ENCODE measurements around the gene EFNB1. TPM values are rescaled to one million over a fixed set of nuclear protein-coding genes. Genes with fewer than 3 reads are reported as not detected.
A peak's percentile ranks its signal among the peaks of the same experiment; 100 is the strongest.
"Not testable (repeated sequence)": the region's sequence is repeated elsewhere in the genome, so short reads cannot be mapped to it uniquely, and the experiment has no call there.

The EFNB1 gene
- 10 to 100 TPM; 22.0 to 48.7 (median 38.5) TPM for total RNA-seq
- 10 to 100 TPM in 1 of 3 donors, 1 to 10 TPM in 2; 4.8 to 15.3 (median 7.2) TPM for polyA plus RNA-seq
- long read RNA-seq, donor 1, transcript EFNB1-201 (5 exons, 3,314 nt), result major isoform, 28 of 56 reads
- long read RNA-seq, donor 1, partial matches to known transcripts, result 28 of 56 reads
- long read RNA-seq, donor 1, other reads (novel, unspliced or antisense), result 0 of 56 reads
- long read RNA-seq, donor 2, transcript EFNB1-201 (5 exons, 3,314 nt), result major isoform, 27 of 34 reads
- long read RNA-seq, donor 2, partial matches to known transcripts, result 7 of 34 reads
- long read RNA-seq, donor 2, other reads (novel, unspliced or antisense), result 0 of 34 reads

- Histone ChIP-seq H3K27me3 (replicated peaks in 1 of 7) (peaks cover 0 to 25% (median 5%) of the 10 kb centered on the region in 7 donors), H3K4me3 (peak within 1 kb of the TSS; percentile 40 to 82 (median 62)), H3K4me1 (peaks cover 0 to 54% (median 12%) of the 10 kb centered on the region in 6 donors), H3K27ac (peak within 1 kb of the TSS in 7 of 8 donors; percentile 64 to 85 (median 81)), H3K36me3 (no peaks in the 10 kb centered on the region), H3K9me3 (no peaks in the 10 kb centered on the region)
- intact Hi-C loops (cut with DNase I; ENCODE audit: low total_unique reads), result loop anchor here (5.0 kb wide), 1 partner anchor 393 kb away; no protein-coding TSS in a partner anchor
- peak in 1 of 3 donors; percentile 96 for TF ChIP-seq POLR2A (IDR thresholded peaks at IDR 0.05)
- TF ChIP-seq CTCF (IDR thresholded peaks at IDR 0.05 in 8 of 11, conservative IDR thresholded peaks at IDR 0.05 in 3 of 11), result peak in 1 of 11 experiments; percentile 6
- TF ChIP-seq POLR2AphosphoS5 (IDR thresholded peaks at IDR 0.05), result peak; percentile 94 to 99 (median 95)
- DNase-seq, result peak; percentile 95
- 0 to 68% (median 18%) methylated on average over 46 to 82 of the region's 82 CpGs; no CpG with 5 or more reads in 1 of the 5 donors for WGBS, 5 donors
Measured at GRCh38 chrX:68828740-68829581, at the start of gene EFNB1. Gene EFNB1 (plus strand): TSS chrX:68829021. CDS start chrX:68829777, 756 bp downstream.

DNA sequence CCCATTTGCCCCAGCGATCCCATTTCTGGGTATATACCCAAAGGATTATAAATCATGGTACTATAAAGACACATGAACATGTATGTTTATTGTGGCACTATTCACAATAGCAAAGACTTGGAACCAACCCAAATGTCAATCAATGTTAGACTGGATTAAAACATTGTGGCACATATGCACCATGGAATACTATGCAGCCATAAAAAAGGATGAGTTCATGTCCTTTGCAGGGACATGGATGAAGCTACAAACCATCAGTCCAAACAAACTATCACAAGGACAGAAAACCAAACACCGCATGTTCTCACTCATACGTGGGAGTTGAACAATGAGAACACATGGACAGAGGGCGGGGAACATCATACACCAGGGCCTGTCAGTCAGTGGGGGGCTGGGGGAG is 47.5 kb upstream of the EFNB1 start:
- H3K27ac ChIP-seq; intact Hi-C loops (cut with DNase I; ENCODE audit: low total_unique reads); H3K36me3 ChIP-seq; H3K4me3 ChIP-seq; H3K9me3 ChIP-seq; DNase-seq; H3K27me3 ChIP-seq (replicated peaks in 1 of 7); H3K4me1 ChIP-seq: not testable (repeated sequence)
- WGBS, 5 donors, result 83 to 95% (median 93%) methylated on average over 4 of the region's 4 CpGs

- H3K4me3 ChIP-seq, result no peak overlapping the region
- H3K27ac ChIP-seq, result no peak overlapping the region
- TF ChIP-seq POLR2A (IDR thresholded peaks at IDR 0.05) (no peak), CTCF (IDR thresholded peaks at IDR 0.05 in 8 of 11, conservative IDR thresholded peaks at IDR 0.05 in 3 of 11) (no peak), POLR2AphosphoS5 (IDR thresholded peaks at IDR 0.05) (no peak)
- H3K36me3 ChIP-seq, result no peaks in the 10 kb centered on the region
- no peak for DNase-seq
- H3K9me3 ChIP-seq, result peaks cover 0 to 4% (median 0%) of the 10 kb centered on the region in 8 donors
- H3K4me1 ChIP-seq, result no peaks in the 10 kb centered on the region
- no peaks in the 10 kb centered on the region for H3K27me3 ChIP-seq (replicated peaks in 1 of 7)
- intact Hi-C loops (cut with DNase I; ENCODE audit: low total_unique reads), result no loop called here
- 76 to 91% (median 82%) methylated on average over 10 of the region's 10 CpGs for WGBS, 5 donors
Measured at GRCh38 chrX:68784816-68785215, 44.0 kb upstream of the EFNB1 start.

DNA sequence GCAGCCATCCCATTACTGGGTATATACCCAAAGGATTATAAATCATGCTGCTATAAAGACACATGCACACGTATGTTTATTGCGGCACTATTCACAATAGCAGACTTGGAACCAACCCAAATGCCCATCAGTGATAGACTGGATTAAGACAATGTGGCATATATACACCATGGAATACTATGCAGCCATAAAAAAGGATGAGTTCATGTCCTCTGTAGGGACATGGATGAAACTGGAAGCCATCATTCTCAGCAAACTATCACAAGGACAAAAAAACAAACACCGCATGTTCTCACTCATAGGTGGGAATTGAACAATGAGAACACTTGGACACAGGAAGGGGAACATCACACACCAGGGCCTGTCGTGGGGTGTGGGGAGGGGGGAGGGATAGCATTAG is 42.2 kb upstream of the EFNB1 start:
- H3K9me3 ChIP-seq; H3K4me3 ChIP-seq; DNase-seq; H3K36me3 ChIP-seq; H3K4me1 ChIP-seq; H3K27me3 ChIP-seq (replicated peaks in 1 of 7); H3K27ac ChIP-seq; intact Hi-C loops (cut with DNase I; ENCODE audit: low total_unique reads): not testable (repeated sequence)
- WGBS, 5 donors, result 69 to 94% (median 82%) methylated on average over 4 of the region's 4 CpGs

GRCh38 chrX:68789966-68790365 is 38.9 kb upstream of the EFNB1 start:
- no peaks in the 10 kb centered on the region for H3K36me3 ChIP-seq
- 73 to 88% (median 82%) methylated on average over 3 of the region's 3 CpGs for WGBS, 5 donors
- H3K4me1 ChIP-seq, result no peaks in the 10 kb centered on the region
- DNase-seq, result no peak
- no peaks in the 10 kb centered on the region for H3K27me3 ChIP-seq (replicated peaks in 1 of 7)
- H3K27ac ChIP-seq, result no peak overlapping the region
- intact Hi-C loops (cut with DNase I; ENCODE audit: low total_unique reads), result no loop called here
- H3K9me3 ChIP-seq, result no peaks in the 10 kb centered on the region
- H3K4me3 ChIP-seq, result no peak overlapping the region
- TF ChIP-seq POLR2A (IDR thresholded peaks at IDR 0.05), result no peak
- no peak for TF ChIP-seq CTCF (IDR thresholded peaks at IDR 0.05 in 8 of 11, conservative IDR thresholded peaks at IDR 0.05 in 3 of 11)
- TF ChIP-seq POLR2AphosphoS5 (IDR thresholded peaks at IDR 0.05), result no peak

Data from spleen (tissue), 13 donors.